Ovary (tissue), 3 donors: ENCODE measurements around the gene CKS1B.

Experiments used
- CTCF ChIP-seq, 3 donors: fragments of 450-650 bp in 2 of 3; fragments of 200-600 bp in 1 of 3; IDR thresholded peaks; one replicate each; pipeline versions ENCODE4 v1.5.1 to v1.8.0; 2016 to 2022; ENCODE audit warnings: antibody characterized with exemption in 3 of 3, mild to moderate bottlenecking in 1 of 3
- EP300 ChIP-seq: sonication (generic); formaldehyde crosslinking; IDR thresholded peaks from one replicate; pipeline ENCODE4 v1.6.1; 2017; ENCODE audit warnings: antibody characterized with exemption
- POLR2A ChIP-seq: fragments of 450-650 bp; IDR thresholded peaks from one replicate; pipeline ENCODE4 v1.6.1; 2017; ENCODE audit warnings: antibody characterized with exemption, mild to moderate bottlenecking, moderate library complexity
- donor health status: DM: no; HTN: no; CAD: no.

- TF ChIP-seq CTCF (IDR thresholded peaks at IDR 0.05) (no peak), EP300 (no peak), POLR2A (no peak)
Observed at GRCh38 chr1:154963643-154964042, 10.8 kb upstream of the CKS1B start.
